SH-SY5Y (cell line): ENCODE results near the gene NHLRC4.

Experiments used
- GATA2 ChIP-seq: IDR thresholded peaks from 2 replicates; pipeline ENCODE4 v1.6.1; 2011; ENCODE audit warnings: mild to moderate bottlenecking, low read depth, low read length
- GATA3 ChIP-seq: IDR thresholded peaks from 2 replicates; pipeline ENCODE4 v1.6.1; 2011; ENCODE audit warnings: low read depth, mild to moderate bottlenecking, low read length, moderate library complexity

DNA sequence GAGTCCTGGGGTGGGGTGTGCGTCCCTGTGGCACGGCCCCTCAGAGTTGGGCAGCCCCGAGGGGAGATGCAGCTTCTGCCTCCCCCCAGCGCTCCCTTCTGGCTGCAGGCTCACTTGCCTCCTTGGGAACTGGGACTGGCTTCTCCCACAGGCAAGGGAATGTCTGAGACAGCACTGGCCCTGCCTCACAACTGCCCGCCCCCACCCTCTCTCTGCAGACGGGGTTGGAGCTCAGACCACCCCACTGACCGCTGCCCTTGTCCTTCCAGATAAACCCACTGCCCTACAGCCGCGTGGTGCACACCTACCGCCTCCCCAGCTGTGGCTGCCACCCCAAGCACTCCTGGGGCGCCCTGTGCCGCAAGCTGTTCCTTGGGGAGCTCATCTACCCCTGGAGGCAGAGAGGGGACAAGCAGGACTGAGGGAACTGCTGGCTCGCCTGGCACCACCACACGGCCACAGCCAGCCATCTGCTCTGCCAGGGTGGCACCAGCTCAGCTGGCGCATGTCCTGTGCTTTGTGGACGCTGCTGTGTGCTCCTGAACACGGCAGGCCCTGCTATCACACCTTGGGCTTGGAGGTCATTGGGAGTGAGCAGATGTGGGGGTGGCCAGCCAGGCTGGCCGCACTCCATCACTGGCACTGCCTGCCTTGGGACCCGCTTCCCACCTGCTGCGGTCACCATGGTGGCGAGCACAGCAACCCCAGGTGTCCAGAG is 16.0 kb downstream of the NHLRC4 start:
- TF ChIP-seq GATA3 (no peak), GATA2 (no peak)
